ENCODE results near the gene RHBDL3. TPM values are rescaled to one million over a fixed set of nuclear protein-coding genes. Genes with fewer than 3 reads are reported as not detected.

The RHBDL3 gene
- total and polyA plus RNA-seq, 10 of the 15 experiments (the other 5 are each of a cell fraction or from before 2014, with no cell fraction given): 0.04 to 0.24 (median 0.04) TPM; not detected in 5

DNA sequence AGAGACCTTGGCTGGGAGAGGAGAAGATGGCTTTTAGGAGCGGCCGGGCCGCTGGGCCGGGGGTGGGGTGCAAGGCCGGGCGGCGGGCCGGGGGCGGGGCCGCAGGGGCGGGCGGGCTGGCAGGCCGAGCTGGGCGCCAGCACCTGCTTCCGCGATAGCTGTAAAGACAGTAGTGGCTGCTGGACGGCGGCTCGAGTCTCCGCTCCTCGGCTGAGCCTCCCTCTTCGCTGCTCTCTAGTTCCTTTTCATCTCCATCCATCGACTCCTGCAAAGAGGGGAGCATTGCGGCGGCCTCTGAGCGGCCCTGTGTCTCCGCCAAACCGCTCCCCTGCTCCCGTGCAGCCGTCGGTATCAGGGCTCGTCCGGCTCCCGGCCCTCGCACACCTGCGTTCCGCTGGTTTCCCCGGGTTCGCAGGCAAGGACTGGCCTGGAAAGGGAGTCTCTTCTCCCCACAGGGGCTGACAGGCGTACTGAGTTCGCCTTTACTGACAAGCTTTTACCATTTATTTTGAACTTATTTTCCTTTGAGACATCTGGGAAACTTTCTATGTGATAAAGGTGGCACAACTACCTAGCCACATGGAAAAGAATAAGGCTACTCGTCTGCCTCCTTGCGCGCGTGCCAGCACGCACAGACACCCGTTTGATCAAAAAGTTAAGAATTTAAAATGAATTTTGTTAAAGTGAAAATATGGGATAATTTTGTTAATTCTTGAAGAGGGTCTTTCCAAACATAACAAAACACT is 76.4 kb downstream of the RHBDL3 start, which contains the start of gene C17orf75 (continued):
- TF ChIP-seq, protein P1, sequence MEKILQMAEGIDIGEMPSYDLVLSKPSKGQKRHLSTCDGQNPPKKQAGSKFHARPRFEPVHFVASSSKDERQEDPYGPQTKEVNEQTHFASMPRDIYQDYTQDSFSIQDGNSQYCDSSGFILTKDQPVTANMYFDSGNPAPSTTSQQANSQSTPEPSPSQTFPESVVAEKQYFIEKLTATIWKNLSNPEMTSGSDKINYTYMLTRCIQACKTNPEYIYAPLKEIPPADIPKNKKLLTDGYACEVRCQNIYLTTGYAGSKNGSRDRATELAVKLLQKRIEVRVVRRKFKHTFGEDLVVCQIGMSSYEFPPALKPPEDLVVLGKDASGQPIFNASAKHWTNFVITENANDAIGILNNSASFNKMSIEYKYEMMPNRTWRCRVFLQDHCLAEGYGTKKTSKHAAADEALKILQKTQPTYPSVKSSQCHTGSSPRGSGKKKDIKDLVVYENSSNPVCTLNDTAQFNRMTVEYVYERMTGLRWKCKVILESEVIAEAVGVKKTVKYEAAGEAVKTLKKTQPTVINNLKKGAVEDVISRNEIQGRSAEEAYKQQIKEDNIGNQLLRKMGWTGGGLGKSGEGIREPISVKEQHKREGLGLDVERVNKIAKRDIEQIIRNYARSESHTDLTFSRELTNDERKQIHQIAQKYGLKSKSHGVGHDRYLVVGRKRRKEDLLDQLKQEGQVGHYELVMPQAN (conservative IDR thresholded peaks at IDR 0.05): peak; percentile 70
- TF ChIP-seq GABPA (IDR thresholded peaks at IDR 0.05; ENCODE audit: low read depth): peak; percentile 90
- no peak for TF ChIP-seq NFXL1 (IDR thresholded peaks at IDR 0.05; ENCODE audit: borderline replicate concordance)
- TF ChIP-seq CBFB (IDR thresholded peaks at IDR 0.05; ENCODE audit: low read depth): 0 out of 2 replicates have a peak, but pooled peaks have one; percentile 62
- TF ChIP-seq NBN (IDR thresholded peaks at IDR 0.05): peak; percentile 94

DNA sequence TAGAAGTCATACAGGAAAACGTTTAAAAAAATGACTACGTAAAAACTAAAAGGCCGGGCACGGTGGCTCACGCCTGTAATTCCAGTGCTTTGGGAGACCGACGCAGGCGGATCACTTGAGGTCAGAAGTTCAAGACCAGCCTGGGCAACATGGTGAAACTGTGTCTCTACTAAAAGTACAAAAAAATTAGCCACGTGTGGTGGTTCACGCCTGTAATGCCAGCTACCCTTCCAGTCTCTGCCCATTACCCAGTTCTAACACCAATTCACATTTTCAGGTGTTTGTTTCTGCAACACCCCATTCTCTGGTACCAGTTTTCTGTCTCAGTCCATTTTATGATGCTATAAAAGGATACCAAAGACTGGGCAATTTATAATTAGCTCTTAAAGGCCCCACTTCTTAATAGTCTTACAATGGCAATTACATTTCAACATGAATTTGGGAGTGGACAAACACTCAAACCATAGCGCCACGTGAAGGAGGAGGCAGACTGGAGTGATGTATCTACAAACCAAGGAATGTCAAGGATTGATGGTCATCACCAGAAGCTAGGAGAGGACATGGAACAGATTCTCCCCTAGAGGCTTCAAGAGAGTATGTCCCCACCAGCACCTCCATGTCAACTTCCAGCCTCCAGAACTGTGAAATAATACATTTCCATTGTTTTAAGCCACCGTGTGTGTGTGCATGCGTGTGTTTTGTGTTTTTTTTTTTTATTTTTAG is 77.1 kb downstream of the RHBDL3 start:
- in situ Hi-C loops (cut with MboI) (no loop called here), intact Hi-C loops (cut with micrococcal nuclease; ENCODE audit: unreplicated experiment) (no loop called here)
- Histone ChIP-seq H4K20me1 (ENCODE audit: control insufficient read depth, insufficient read depth) (no peaks in the 10 kb centered on the region), H3K79me2 (ENCODE audit: control insufficient read depth, insufficient read depth, low read length) (peaks cover 7% of the 10 kb centered on the region), H3K4me2 (ENCODE audit: control insufficient read depth, insufficient read depth) (peak overlapping the region; percentile 74), H3K36me3 (ENCODE audit: control insufficient read depth in 2 of 2, insufficient read depth in 2 of 2, low read length in 1 of 2) (no peaks in the 10 kb centered on the region), H3K9me3 (replicated peaks; ENCODE audit: control insufficient read depth, insufficient read depth, low read length) (no peaks in the 10 kb centered on the region), H3K27ac (ENCODE audit: control insufficient read depth, insufficient read depth) (no peak overlapping the region), H3K4me3 (peak overlapping the region; percentile 95), H3K9ac (ENCODE audit: control insufficient read depth, insufficient read depth, low read length) (peak overlapping the region; percentile 84), H3K27me3 (replicated peaks in 1 of 2; ENCODE audit: control insufficient read depth in 2 of 2, insufficient read depth in 2 of 2, low read length in 1 of 2) (no peaks in the 10 kb centered on the region), H2AFZ (ENCODE audit: control insufficient read depth, low read depth, low read length) (peak overlapping the region; percentile 99), H3K4me1 (ENCODE audit: control insufficient read depth, insufficient read depth, low read length) (no peaks in the 10 kb centered on the region; the same call in 1 of the 2 replicates)
- DNase-seq (ENCODE audit: low read depth, low spot score): no peak
- ATAC-seq: no peak
- ChIA-PET RAD21 (ENCODE audit: unreplicated experiment) (interaction anchor here (1.7 kb wide), 1 partner anchor 101 kb away, joined by 5 read pairs; the partner anchor contains the start of gene PSMD11), POLR2A (interaction anchor here (1.1 kb wide), 1 partner anchor 14 kb away, joined by 4 read pairs; no protein-coding TSS in a partner anchor), SMC1A (ENCODE audit: uncharacterized antibody, unreplicated experiment) (interaction anchor here (0.8 to 1.0 kb wide), 2 partner anchors 13 to 89 kb away, joined by 3 to 4 read pairs; no protein-coding TSS in a partner anchor), CTCF (interaction anchor here (0.7 kb wide), 1 partner anchor 15 kb away, joined by 3 read pairs; no protein-coding TSS in a partner anchor)
- TSS peak; percentile 47 for BruUV-seq (replicated peaks)
- TF ChIP-seq NR2C1 (IDR thresholded peaks at IDR 0.05) (no peak), SUPT20H (IDR thresholded peaks at IDR 0.05; ENCODE audit: borderline replicate concordance, control insufficient read depth, low read depth, low read length) (no peak), SREBF2 (IDR thresholded peaks at IDR 0.05; ENCODE audit: low read length) (no peak), HCFC1 (IDR thresholded peaks at IDR 0.05; ENCODE audit: low read length) (no peak), SMAD5 (IDR thresholded peaks at IDR 0.05; ENCODE audit: low read depth) (no peak), GATAD2B (conservative IDR thresholded peaks at IDR 0.05; ENCODE audit: low read depth) (no peak), MEF2B (IDR thresholded peaks at IDR 0.05; ENCODE audit: partially characterized antibody, poor library complexity, severe bottlenecking) (no peak)
- TF ChIP-seq, protein P2, sequence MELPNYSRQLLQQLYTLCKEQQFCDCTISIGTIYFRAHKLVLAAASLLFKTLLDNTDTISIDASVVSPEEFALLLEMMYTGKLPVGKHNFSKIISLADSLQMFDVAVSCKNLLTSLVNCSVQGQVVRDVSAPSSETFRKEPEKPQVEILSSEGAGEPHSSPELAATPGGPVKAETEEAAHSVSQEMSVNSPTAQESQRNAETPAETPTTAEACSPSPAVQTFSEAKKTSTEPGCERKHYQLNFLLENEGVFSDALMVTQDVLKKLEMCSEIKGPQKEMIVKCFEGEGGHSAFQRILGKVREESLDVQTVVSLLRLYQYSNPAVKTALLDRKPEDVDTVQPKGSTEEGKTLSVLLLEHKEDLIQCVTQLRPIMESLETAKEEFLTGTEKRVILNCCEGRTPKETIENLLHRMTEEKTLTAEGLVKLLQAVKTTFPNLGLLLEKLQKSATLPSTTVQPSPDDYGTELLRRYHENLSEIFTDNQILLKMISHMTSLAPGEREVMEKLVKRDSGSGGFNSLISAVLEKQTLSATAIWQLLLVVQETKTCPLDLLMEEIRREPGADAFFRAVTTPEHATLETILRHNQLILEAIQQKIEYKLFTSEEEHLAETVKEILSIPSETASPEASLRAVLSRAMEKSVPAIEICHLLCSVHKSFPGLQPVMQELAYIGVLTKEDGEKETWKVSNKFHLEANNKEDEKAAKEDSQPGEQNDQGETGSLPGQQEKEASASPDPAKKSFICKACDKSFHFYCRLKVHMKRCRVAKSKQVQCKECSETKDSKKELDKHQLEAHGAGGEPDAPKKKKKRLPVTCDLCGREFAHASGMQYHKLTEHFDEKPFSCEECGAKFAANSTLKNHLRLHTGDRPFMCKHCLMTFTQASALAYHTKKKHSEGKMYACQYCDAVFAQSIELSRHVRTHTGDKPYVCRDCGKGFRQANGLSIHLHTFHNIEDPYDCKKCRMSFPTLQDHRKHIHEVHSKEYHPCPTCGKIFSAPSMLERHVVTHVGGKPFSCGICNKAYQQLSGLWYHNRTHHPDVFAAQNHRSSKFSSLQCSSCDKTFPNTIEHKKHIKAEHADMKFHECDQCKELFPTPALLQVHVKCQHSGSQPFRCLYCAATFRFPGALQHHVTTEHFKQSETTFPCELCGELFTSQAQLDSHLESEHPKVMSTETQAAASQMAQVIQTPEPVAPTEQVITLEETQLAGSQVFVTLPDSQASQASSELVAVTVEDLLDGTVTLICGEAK (IDR thresholded peaks at IDR 0.05; ENCODE audit: borderline replicate concordance): no peak
- FAIRE-seq: no peak
- 92% methylated on average over 14 of the region's 14 CpGs for WGBS (ENCODE audit: insufficient coverage, insufficient replicate concordance, low lambda C conversion rate, missing lambda C conversion rate)
